NCI-H226 (cell line): ENCODE results near the gene PIEZO1.

Experiments
- DNase-seq: peaks from one replicate; pipeline ENCODE4 v3.0.0-alpha.2; 2015

Gene PIEZO1

GRCh38 chr16:88732961-88733294 is 52.1 kb downstream of the PIEZO1 start:
- no peak for DNase-seq

GRCh38 chr16:88732172-88732960 is 52.7 kb downstream of the PIEZO1 start:
- no peak for DNase-seq

- DNase-seq = no peak
Observed at GRCh38 chr16:88731699-88732098, 53.3 kb downstream of the PIEZO1 start.

GRCh38 chr16:88730632-88731607 is 54.1 kb downstream of the PIEZO1 start:
- no peak for DNase-seq

GRCh38 chr16:88727871-88728270 is 57.1 kb downstream of the PIEZO1 start:
- no peak for DNase-seq

GRCh38 chr16:88726981-88727380 is 58.0 kb downstream of the PIEZO1 start:
- DNase-seq = no peak

GRCh38 chr16:88726408-88726749 is 58.6 kb downstream of the PIEZO1 start:
- DNase-seq = no peak

GRCh38 chr16:88725609-88726407 is 59.2 kb downstream of the PIEZO1 start:
- no peak for DNase-seq

GRCh38 chr16:88724855-88725555 is 60.0 kb downstream of the PIEZO1 start:
- no peak for DNase-seq

GRCh38 chr16:88723911-88724310 is 61.1 kb downstream of the PIEZO1 start:
- no peak for DNase-seq

- DNase-seq = no peak
Observed at GRCh38 chr16:88723507-88723887, 61.5 kb downstream of the PIEZO1 start.

- no peak for DNase-seq
Observed at GRCh38 chr16:88722784-88723506, 62.1 kb downstream of the PIEZO1 start.

- DNase-seq = no peak
Observed at GRCh38 chr16:88721815-88722755, 62.9 kb downstream of the PIEZO1 start.

- DNase-seq = no peak
Observed at GRCh38 chr16:88721236-88721635, 63.8 kb downstream of the PIEZO1 start.

GRCh38 chr16:88720396-88720970 is 64.5 kb downstream of the PIEZO1 start:
- no peak for DNase-seq

GRCh38 chr16:88719933-88720296 is 65.1 kb downstream of the PIEZO1 start:
- DNase-seq = no peak

GRCh38 chr16:88719267-88719932 is 65.6 kb downstream of the PIEZO1 start:
- no peak for DNase-seq

GRCh38 chr16:88718178-88718577 is 66.8 kb downstream of the PIEZO1 start:
- no peak for DNase-seq

- DNase-seq = no peak
Observed at GRCh38 chr16:88716601-88717001, 68.4 kb downstream of the PIEZO1 start.

- DNase-seq = no peak
Observed at GRCh38 chr16:88716201-88716600, 68.8 kb downstream of the PIEZO1 start.
